Stimulated activated effector memory CD8-positive, alpha-beta T cell treated with anti-CD3 and anti-CD28 coated beads, Interleukin-12 subunit alpha, Interleukin-12 subunit beta, amount 100 ng/mL, for 72 hours (primary cell): Measurements from ENCODE around the gene RGMA.
A peak's percentile ranks its signal among the peaks of the same experiment; 100 is the strongest.
"Not testable (repeated sequence)": the region's sequence is repeated elsewhere in the genome, so short reads cannot be mapped to it uniquely, and the experiment has no call there.

Source experiments
- ATAC-seq: fragments of 150-1000 bp; cut with Tn5 transposase; 2 replicates; pipeline ENCODE4 v1.10.0; 2021
- DNase-seq, 2 donors: peaks; one replicate each; pipeline ENCODE4 v3.0.0; 2021 to 2022; ENCODE audit warnings: low spot score in 2 of 2
- H3K27ac Mint-ChIP-seq: one replicate; pipeline ENCODE4 v1.8.0; 2022; ENCODE audit warnings: mild to moderate bottlenecking, mixed read lengths
- H3K36me3 Mint-ChIP-seq: one replicate; pipeline ENCODE4 v1.8.0; 2022; ENCODE audit warnings: mild to moderate bottlenecking, mixed read lengths
- H3K4me1 Mint-ChIP-seq: one replicate; pipeline ENCODE4 v1.8.0; 2022; ENCODE audit warnings: mixed read lengths
- H3K4me3 Mint-ChIP-seq: one replicate; pipeline ENCODE4 v1.8.0; 2022; ENCODE audit warnings: mild to moderate bottlenecking, mixed read lengths
- H3K9me3 Mint-ChIP-seq: one replicate; pipeline ENCODE4 v1.8.0; 2022; ENCODE audit warnings: mixed read lengths

RGMA gene

DNA sequence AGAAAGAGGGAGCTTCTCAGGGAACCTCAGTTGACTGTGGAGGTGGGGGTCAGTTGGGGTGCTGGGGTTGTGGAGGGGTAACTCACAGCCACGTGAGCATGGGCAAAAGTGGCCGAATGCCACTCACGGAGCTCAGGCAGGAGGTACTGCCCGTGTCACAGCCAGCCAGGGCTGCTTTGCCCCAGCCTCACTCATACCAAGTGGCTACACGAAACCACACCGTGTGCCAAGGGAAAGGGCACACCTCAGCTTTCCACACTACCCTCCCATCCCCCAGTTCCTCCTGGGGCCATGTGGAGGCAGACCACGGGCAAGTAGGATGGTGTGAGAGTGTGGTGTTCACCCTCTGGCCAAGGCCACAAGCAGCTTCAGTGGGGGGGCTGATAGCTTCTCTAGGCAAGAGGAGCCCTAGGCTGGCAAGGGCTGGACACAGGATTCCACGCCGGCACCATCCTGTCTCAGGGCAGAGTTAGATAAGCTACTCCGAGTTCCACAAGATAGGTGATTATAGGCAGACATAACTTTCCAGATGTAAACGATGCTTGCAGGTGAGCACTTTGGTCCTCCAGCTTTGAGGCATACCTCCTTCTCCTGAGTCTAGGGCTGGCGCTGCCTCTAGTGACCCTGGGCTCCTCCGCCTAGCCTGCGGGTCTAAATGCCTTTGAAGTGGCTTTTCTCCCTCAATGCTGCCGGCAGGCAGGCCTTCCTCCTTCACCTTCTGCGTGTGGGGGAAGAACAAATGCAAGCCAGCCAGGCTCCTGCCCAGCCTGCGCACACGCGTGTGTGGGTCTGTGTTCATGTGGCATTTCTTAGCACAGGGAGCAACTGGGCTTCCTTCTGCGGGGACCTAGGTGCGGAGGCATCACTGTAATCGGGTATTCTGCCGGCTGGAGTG is 25.0 kb downstream of the RGMA start:
- Mint-ChIP-seq H3K9me3 (no peaks in the 10 kb centered on the region), H3K36me3 (no peaks in the 10 kb centered on the region), H3K27ac (no peak overlapping the region), H3K4me1 (no peaks in the 10 kb centered on the region), H3K4me3 (no peak overlapping the region)
- ATAC-seq, result no peak
- no peak for DNase-seq

DNA sequence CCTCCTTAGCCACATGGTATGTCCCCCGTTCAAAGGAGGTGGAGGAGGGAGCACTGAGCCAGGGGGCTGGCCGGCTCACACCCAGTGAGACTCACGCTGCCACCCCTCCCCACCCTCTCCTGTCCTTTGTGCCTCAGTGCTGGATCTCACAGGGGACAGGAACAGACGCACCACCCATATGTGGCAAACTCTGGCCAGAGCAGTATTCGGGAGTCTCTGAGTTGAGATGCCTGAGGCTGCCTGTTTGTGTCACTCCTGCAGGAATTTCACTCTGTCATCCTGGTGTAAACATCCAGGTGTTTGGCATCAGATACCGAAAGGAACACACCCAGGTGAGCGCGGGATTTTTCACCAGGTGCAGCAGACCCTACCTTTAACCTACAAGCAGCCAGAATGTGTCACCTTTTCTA is 25.7 kb downstream of the RGMA start:
- Mint-ChIP-seq H3K9me3 (no peaks in the 10 kb centered on the region), H3K4me1 (no peaks in the 10 kb centered on the region), H3K4me3 (no peak overlapping the region), H3K36me3 (no peaks in the 10 kb centered on the region), H3K27ac (no peak overlapping the region)
- DNase-seq (no peak), ATAC-seq (no peak)

DNA sequence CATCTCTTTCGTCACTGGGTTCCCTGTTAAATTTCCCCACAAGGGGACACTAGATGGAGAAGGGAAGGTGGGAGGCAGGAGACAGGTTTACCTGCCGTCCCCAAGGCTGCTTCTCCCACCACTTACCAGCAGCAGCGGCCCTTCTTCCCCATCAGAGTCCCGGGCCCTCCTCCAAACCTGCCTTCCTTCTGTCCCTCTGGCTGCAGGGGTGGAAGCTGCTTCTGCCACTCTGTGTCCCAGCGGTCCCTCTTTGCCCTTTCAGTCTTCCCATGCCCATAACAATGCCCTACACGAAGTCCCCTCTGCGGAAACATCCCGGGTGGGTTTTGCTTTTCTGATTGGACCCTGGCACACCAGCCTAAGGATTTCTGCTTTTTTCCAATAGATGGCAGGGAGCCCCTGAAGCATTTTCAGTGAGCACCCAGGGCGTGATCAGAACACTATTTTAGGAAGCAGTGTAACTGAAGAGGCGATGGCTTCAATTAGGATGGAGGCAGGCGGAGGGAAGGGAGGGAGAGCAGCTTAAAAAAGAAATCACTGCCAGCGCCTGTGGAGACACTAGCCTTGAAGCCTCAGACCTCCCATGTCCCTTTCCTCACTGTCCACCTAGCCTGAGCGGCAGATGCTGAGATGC is 26.3 kb downstream of the RGMA start:
- not testable (repeated sequence) for H3K9me3 Mint-ChIP-seq, H3K4me1 Mint-ChIP-seq, DNase-seq, H3K4me3 Mint-ChIP-seq, ATAC-seq, H3K36me3 Mint-ChIP-seq, H3K27ac Mint-ChIP-seq

DNA sequence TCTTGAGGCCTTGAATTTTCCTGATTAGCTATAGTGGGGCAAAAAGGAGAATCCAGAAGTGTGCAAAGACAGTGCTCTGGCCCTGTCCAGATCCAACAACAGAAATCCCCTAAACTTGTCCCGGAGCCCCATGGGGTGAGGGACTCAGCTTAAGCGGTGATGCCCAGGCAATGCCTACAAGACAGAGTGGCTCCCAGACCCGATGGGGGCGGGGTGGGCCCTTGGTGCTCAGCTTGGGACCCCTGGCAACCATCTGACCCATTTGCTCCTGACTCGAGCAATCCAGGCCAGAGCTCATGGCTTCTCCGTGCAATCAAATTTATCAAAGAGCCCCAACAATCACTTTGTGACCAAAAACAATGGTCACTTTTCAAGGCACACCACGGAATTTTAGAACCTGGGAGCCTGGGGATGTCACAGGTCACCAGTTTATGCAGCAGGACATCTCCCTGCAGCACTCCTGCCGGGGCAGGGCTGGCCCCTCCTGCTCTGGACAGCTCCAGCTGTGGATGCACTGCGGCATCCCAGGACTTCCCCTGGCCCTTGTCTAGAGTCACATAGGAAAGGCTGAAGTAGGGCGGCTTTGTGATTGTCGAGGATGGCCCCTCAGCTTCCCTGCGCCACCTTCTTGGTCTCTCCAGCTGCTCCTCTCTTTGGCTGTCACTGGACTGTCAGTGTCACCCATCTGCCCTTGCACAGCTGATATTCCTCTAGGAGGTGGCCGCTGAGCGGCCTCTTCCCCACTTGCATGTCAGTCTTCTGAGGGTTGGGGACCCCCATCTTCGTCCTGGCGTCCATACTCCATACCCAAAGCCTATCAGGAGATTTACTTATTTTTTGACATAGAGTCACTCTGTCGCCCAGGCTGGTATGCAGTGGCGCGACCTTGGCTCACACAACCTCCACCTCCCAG is 28.4 kb downstream of the RGMA start:
- Mint-ChIP-seq H3K27ac (no peak overlapping the region), H3K4me1 (no peaks in the 10 kb centered on the region), H3K36me3 (no peaks in the 10 kb centered on the region), H3K9me3 (no peaks in the 10 kb centered on the region), H3K4me3 (no peak overlapping the region)
- DNase-seq (no peak), ATAC-seq (no peak)

DNA sequence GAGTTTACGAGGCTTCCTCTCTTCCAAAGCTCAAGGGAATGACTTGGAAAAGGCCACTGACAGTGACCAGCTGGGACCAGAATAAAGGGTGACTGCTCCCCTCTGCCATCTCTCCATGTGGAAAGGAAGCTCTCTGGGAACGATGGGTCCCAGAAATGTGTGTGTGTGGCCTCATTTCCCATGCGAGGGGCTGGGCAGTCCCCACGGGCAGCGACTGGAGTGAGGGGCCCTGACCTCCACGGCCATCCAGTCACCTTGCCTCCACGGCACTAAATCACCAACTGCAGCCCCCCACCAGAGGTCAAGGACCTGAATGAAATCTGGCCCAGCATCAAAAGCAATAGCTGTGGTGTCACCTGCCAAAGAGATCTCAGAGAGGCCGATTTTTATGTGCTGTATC is 29.6 kb downstream of the RGMA start:
- DNase-seq (no peak), ATAC-seq (no peak)
- Mint-ChIP-seq H3K27ac (no peak overlapping the region), H3K9me3 (no peaks in the 10 kb centered on the region), H3K4me3 (no peak overlapping the region), H3K4me1 (no peaks in the 10 kb centered on the region), H3K36me3 (no peaks in the 10 kb centered on the region)

DNA sequence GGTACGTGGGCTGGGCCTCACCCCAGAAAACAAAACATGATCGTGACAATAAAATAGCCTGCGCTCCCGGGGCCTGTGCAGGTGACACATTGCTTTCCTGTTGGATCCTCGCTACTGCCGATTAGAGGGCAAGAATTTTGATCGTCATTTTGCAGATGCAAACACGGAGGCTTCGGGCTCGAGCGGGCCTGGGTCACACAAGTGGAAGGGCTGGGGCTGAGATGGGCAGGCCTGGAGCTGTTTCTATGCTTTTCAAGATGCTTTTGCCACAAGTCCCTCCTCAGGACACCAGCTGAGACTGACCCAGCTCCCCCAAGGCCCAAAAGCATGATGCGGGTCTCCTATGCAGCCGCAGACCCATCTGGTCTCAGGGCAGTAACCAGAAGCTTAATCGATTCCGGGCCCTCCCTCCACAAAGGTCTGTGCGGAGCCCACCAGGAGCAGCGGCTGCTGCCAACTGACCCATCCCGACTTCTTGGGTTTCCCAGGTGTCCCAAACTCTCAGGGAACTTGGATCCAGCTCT is 30.0 kb downstream of the RGMA start:
- no peak overlapping the region for H3K27ac Mint-ChIP-seq
- H3K36me3 Mint-ChIP-seq, result no peaks in the 10 kb centered on the region
- ATAC-seq, result no peak
- DNase-seq, result no peak
- H3K9me3 Mint-ChIP-seq, result no peaks in the 10 kb centered on the region
- no peak overlapping the region for H3K4me3 Mint-ChIP-seq
- H3K4me1 Mint-ChIP-seq, result no peaks in the 10 kb centered on the region

DNA sequence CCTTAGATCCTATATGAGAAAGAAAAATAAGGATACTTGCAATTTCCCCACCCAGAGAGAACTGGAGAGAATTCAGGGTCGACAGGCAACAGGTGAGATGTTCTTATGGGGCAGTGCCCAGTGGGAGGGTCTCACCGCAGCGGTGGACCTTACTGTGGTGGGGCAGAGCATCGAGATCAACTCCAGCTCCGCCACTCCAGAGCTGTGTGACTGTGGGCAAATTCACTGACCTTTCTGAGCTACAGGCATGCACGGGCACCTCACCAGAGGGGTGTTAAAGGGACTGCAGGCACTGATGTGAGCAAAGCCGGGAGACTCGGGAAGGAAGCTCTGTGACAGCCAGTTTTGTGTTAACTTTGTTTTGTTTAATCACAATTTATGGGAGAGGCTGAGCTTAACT is 30.9 kb downstream of the RGMA start:
- ATAC-seq (no peak), DNase-seq (no peak)
- H3K4me3 Mint-ChIP-seq, result no peak overlapping the region
- no peaks in the 10 kb centered on the region for H3K9me3 Mint-ChIP-seq
- H3K27ac Mint-ChIP-seq, result no peak overlapping the region
- no peaks in the 10 kb centered on the region for H3K4me1 Mint-ChIP-seq
- H3K36me3 Mint-ChIP-seq, result no peaks in the 10 kb centered on the region

DNA sequence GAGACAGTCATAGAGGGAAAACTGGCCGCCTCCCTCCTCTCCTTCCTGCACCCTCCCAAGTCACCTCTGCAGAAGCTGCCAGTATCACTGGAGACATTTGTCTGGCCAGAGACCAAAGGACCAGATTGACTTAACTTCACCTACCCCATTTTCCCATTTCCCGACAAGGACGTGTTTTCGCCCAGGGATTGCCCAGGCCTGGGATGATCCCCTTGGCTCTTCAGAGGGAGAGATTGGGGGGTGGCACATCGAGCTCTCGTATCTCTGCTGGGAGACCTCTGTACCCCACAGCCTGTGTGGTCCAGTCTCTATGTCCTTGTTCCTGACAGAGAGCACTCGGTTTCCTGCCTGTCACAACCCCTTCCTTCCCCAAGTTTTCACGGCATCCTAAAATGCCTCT is 31.4 kb downstream of the RGMA start:
- no peak overlapping the region for H3K4me3 Mint-ChIP-seq
- no peaks in the 10 kb centered on the region for H3K4me1 Mint-ChIP-seq
- no peak overlapping the region for H3K27ac Mint-ChIP-seq
- ATAC-seq, result no peak
- no peaks in the 10 kb centered on the region for H3K36me3 Mint-ChIP-seq
- no peaks in the 10 kb centered on the region for H3K9me3 Mint-ChIP-seq
- no peak for DNase-seq

DNA sequence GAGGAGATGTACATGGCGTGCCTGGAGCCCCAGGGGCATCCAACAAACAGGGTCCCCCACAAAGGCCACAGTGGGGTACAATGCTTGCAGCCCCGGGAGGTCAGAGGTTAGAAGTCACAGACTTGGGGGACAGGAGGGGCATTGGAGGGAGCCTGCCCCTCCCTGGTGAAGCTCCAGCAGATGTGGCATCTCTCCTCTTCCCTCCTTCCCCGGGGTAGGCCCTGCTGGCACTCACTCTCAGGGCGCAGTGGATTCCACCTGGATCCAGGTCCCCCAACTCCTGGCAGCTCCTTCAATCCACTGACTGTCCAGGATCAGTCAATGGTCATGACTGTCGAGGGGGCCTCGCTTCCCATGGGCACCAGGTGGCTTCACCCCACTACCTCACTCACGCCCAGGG is 32.2 kb downstream of the RGMA start:
- Mint-ChIP-seq H3K27ac (no peak overlapping the region), H3K36me3 (no peaks in the 10 kb centered on the region), H3K4me1 (no peaks in the 10 kb centered on the region), H3K9me3 (no peaks in the 10 kb centered on the region), H3K4me3 (no peak overlapping the region)
- ATAC-seq, result no peak
- no peak for DNase-seq

DNA sequence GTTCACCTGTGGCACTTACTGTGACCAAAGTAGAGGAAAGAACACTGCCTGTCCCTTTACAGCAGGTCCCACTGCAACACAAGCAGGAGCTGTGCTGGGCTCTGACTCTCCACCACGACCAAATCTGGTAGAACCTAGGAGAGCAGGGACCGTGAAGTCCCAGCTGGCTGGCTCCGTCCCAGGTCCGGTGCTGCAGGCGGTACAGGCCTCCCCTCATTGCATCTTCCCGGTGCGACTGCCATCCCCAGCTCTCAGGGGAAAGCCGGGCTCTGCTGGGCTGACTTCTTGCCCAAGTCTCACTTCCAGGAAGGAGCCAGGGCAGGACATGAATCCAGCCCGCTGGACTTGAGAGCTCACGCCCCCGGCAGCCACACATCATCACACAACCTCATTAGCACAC is 33.8 kb downstream of the RGMA start:
- no peaks in the 10 kb centered on the region for H3K9me3 Mint-ChIP-seq
- DNase-seq (no peak), ATAC-seq (no peak)
- H3K36me3 Mint-ChIP-seq, result no peaks in the 10 kb centered on the region
- no peak overlapping the region for H3K27ac Mint-ChIP-seq
- H3K4me1 Mint-ChIP-seq, result peaks cover 6% of the 10 kb centered on the region
- H3K4me3 Mint-ChIP-seq, result no peak overlapping the region

DNA sequence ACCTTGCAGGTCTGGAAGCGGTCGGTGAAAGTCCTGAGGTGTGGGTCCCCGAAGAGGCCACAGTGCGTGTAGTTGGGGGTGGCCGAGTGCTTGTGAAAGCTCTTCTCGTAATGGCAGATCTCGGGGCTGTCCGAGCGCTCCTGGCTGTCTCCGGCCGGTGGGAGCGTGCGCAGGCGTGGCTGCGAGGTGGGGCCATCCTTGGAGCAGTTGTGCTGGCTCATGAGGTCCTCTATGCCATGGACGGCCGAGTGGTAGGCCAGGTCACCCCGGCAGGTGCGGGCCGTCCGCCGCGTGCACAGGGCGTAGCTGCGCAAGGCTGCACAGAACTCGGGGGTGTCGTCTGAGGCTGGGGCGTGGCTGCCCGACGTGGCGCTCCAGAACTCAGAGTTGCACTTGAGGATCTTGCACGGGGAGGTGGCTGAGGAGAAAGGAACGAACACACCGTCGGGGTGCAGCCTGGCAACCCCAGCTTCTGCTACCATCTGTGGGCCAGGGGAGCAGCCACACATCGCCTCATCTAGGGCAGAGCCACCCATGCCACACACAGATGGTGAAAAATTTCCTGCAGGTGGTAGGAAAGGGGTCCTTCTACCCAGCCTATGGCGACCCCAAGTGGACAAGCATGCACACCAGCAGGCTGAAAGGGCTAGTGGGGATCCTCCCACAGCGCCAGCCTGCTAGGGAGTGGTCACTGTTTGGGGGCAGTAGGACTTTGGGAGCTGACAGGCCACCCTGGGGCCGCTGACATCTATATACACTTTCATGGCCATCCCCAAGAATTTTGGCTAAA is 36.7 kb downstream of the RGMA start:
- Mint-ChIP-seq H3K9me3 (no peaks in the 10 kb centered on the region), H3K4me1 (peaks cover 34% of the 10 kb centered on the region), H3K36me3 (no peaks in the 10 kb centered on the region), H3K4me3 (no peak overlapping the region), H3K27ac (no peak overlapping the region)
- ATAC-seq (peak; percentile 9), DNase-seq (no peak)

DNA sequence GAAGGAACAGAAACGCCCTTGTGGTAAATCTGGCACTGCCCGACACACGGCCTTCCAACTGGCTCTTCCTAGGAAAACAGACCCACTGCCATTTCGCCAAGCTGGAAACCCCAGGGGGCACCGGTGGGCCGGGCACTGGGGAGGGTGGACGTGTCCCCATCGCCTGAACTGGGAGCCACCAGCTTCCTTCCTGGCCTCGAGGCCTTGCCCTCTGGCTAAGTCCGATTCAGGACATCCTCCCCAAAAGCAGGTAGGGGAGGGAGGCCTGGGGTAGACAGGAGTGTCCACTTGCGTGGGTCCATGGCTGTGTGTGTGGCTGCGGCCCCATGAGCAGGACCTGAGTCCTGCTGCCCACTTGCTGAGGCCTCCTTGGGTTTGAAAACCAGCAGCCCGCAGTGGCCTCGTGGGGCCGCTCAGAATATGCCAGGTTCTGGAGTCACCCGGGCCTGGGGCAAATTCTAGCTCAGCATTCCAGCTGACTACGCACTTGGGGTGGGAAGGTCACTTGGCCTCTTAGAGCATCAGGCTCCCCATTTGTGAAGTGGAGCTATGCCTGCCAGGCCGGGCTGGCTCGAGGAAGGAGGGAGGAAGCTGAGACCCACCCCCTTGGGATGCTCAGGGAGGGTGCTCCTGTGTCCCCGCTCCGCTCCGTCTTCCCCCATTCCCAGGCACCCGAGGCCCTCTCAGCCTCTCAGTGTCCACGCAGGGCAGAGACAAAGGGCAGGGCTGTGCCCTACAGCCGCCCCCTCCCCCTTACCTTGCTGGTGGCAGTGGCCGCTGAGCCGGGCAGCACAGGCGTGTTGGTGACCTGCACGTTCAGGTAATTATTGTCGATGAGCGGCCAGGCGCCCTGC is 37.5 kb downstream of the RGMA start:
- Mint-ChIP-seq H3K9me3 (no peaks in the 10 kb centered on the region), H3K27ac (no peak overlapping the region), H3K36me3 (no peaks in the 10 kb centered on the region), H3K4me3 (no peak overlapping the region), H3K4me1 (peaks cover 39% of the 10 kb centered on the region)
- ATAC-seq, result no peak
- DNase-seq, result no peak

DNA sequence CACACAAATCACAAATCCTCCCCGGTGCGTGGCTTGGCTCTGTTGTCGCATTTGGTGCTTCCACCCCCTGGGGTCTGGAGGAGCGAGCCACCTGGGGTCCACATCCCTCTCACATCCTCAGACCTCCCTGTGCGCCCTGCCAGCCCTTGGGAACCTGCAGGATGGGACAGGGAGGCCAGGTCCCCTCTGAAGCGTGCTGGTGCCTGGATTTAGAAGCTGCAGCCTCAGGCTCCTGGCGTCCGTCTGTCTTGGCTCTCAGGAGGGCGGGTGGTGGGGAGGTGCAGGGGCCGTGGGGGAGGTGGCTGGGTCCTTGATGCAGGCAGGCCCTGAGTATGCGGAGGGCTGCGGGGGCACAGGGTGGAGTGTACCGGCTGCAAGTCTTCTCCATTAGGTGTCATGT is 38.4 kb downstream of the RGMA start:
- Mint-ChIP-seq H3K36me3 (no peaks in the 10 kb centered on the region), H3K4me3 (no peak overlapping the region), H3K9me3 (peaks cover 4% of the 10 kb centered on the region), H3K27ac (peak overlapping the region; percentile 45), H3K4me1 (peaks cover 46% of the 10 kb centered on the region)
- ATAC-seq (no peak), DNase-seq (no peak)
